ENCODE data around the gene FAM81A. TPM values are rescaled to one million over a fixed set of nuclear protein-coding genes. Genes with fewer than 3 reads are reported as not detected.

FAM81A gene
- total and polyA plus RNA-seq, 12 donors: 0.08 to 0.96 (median 0.28) TPM; not detected in 4

DNA sequence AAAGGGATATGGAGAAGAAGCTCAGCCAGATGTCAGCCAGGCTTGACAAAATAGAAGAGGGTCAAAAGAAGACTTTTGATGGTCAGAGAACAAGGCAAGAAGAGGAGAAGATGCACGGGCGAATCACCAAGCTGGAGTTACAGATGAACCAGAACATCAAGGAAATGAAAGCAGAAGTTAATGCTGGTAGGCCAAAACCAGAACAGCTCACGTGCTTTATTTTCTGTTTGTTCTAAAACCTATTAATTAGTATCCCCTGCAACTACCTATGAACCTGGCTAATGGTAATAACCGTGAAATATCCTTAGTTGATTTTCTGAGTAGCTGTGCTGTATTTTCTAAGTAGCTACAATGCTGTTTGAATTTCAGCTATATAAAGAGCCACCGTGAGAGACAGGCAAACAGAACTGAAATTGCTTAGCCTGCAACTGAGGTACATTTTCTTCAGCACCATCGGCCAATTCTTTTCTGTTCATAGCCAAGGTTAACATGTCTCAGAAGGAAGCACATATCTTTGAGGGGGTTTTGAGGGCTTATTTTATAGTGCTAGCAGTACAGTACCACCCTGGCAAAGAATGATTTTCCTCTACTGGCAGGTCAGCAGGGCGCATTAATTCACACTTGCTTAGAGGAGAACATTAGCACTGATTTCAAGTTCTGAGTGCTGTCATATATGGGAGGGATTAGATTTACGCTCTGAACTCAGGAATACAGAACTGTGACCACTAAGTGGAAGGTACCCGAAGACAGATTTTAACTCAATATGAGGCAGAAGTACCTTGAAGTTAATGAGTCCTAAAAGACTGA, 78.9 kb downstream of the FAM81A start:
- no peaks in the 10 kb centered on the region for H3K27me3 ChIP-seq
- H3K4me1 ChIP-seq (replicated peaks in 1 of 2): no peaks in the 10 kb centered on the region
- H3K9me3 ChIP-seq (replicated peaks in 1 of 3): no peaks in the 10 kb centered on the region
- DNase-seq: no peak
- no peak overlapping the region for H3K4me3 ChIP-seq
- H3K27ac ChIP-seq: peak overlapping the region in 1 of 5 donors; percentile 3
- no peak for TF ChIP-seq POLR2A (IDR thresholded peaks at IDR 0.05)
- TF ChIP-seq, protein P1, sequence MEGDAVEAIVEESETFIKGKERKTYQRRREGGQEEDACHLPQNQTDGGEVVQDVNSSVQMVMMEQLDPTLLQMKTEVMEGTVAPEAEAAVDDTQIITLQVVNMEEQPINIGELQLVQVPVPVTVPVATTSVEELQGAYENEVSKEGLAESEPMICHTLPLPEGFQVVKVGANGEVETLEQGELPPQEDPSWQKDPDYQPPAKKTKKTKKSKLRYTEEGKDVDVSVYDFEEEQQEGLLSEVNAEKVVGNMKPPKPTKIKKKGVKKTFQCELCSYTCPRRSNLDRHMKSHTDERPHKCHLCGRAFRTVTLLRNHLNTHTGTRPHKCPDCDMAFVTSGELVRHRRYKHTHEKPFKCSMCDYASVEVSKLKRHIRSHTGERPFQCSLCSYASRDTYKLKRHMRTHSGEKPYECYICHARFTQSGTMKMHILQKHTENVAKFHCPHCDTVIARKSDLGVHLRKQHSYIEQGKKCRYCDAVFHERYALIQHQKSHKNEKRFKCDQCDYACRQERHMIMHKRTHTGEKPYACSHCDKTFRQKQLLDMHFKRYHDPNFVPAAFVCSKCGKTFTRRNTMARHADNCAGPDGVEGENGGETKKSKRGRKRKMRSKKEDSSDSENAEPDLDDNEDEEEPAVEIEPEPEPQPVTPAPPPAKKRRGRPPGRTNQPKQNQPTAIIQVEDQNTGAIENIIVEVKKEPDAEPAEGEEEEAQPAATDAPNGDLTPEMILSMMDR (IDR thresholded peaks at IDR 0.05): no peak
- WGBS, 4 donors: 78 to 80% (median 78%) methylated on average over 9 of the region's 9 CpGs
- intact Hi-C loops (cut with DNase I): no loop called here
- no peaks in the 10 kb centered on the region for H3K36me3 ChIP-seq (replicated peaks in 1 of 2)

DNA sequence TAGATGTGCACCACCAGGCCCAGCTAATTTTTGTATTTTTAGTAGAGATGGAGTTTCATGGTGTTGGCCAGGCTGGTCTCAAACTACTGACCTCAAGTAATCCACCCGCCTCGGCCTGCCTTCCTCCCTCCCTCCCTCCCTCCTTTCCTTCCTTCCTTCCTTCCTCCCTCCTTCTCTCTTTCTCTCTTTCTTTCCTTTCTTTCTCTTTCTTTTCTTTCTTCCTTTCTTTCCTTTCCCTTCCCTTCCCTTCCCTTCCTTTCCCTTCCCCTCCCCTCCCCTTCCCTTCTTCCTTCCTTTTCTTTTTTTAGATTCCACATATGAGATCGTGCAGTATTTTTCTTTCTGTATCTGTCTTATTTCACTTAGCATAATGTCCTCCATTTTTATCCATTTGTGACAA, 81.3 kb downstream of the FAM81A start:
- DNase-seq: no peak
- no peaks in the 10 kb centered on the region for H3K36me3 ChIP-seq (replicated peaks in 1 of 2)

DNA sequence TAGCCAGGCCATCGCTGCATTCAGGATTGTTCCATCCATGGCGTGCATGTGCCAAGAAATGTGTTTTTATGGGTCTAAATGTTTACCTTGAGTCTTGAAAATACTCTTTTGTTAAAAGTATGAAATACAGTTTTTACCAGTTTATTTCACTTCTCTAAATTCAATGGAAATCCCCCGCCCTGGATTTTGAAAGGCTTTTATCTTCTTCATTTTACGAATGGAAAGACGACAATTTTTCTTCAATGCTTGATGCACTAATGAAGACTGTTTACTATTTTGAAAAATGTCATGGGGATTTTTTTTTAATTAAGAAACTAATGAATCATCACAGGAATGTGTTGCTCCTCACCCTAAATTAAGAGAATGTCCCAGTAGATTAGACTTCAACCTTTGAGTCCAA, 83.5 kb downstream of the FAM81A start:
- no peak for DNase-seq
- no peaks in the 10 kb centered on the region for H3K4me1 ChIP-seq (replicated peaks in 1 of 2)
- no peaks in the 10 kb centered on the region for H3K27me3 ChIP-seq
- TF ChIP-seq, protein P1 (IDR thresholded peaks at IDR 0.05): no peak
- no peak for TF ChIP-seq POLR2A (IDR thresholded peaks at IDR 0.05)
- intact Hi-C loops (cut with DNase I): no loop called here
- no peaks in the 10 kb centered on the region for H3K36me3 ChIP-seq (replicated peaks in 1 of 2)
- H3K27ac ChIP-seq: no peak overlapping the region
- 83 to 88% (median 86%) methylated on average over 5 of the region's 5 CpGs for WGBS, 4 donors
- no peaks in the 10 kb centered on the region for H3K9me3 ChIP-seq (replicated peaks in 1 of 3)
- H3K4me3 ChIP-seq: no peak overlapping the region

More for the DNA sequence above, 81.3 kb downstream of the FAM81A start:
- WGBS, 4 donors: 65 to 74% (median 72%) methylated on average over 3 of the region's 3 CpGs
- intact Hi-C loops (cut with DNase I): no loop called here
- H3K9me3 ChIP-seq (replicated peaks in 1 of 3): no peaks in the 10 kb centered on the region
- H3K4me3 ChIP-seq: no peak overlapping the region
- no peak for TF ChIP-seq POLR2A (IDR thresholded peaks at IDR 0.05)
- TF ChIP-seq, protein P1 (IDR thresholded peaks at IDR 0.05): no peak
- no peak overlapping the region for H3K27ac ChIP-seq
- H3K27me3 ChIP-seq: no peaks in the 10 kb centered on the region
- no peaks in the 10 kb centered on the region for H3K4me1 ChIP-seq (replicated peaks in 1 of 2)

DNA sequence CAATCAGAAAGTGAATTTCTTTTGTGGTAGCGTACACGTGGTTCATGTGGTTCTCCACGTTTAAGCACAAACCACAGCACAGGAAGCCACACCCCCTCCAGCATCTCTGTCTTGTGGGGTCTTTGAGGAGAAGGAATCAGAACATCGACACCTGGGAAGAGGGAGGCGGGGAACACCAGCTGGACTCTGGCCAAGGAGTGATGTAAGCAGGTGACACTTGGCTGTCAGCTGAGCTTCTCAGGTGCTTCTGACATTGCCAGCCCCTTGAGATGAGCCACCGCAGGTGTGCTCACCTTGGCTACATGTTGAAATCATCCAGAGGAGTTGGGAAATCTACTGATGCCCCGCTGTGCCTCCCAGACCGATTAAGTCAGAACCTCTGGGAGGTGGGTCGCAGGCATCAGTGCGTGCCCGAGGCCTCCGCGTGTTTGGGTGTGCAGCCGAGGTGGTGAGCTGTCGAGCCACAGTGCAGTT, 85.0 kb downstream of the FAM81A start:
- TF ChIP-seq, protein P1 (IDR thresholded peaks at IDR 0.05): no peak
- no peak for TF ChIP-seq POLR2A (IDR thresholded peaks at IDR 0.05)
- Histone ChIP-seq H3K27me3 (no peaks in the 10 kb centered on the region), H3K36me3 (replicated peaks in 1 of 2) (no peaks in the 10 kb centered on the region), H3K9me3 (replicated peaks in 1 of 3) (no peaks in the 10 kb centered on the region), H3K4me1 (replicated peaks in 1 of 2) (no peaks in the 10 kb centered on the region), H3K4me3 (no peak overlapping the region), H3K27ac (no peak overlapping the region)
- intact Hi-C loops (cut with DNase I): no loop called here
- WGBS, 4 donors: 76 to 83% (median 82%) methylated on average over 12 to 15 of the region's 15 CpGs
- no peak for DNase-seq
